ENCODE data around the gene GCHFR. TPM values are rescaled to one million over a fixed set of nuclear protein-coding genes. Genes with fewer than 3 reads are reported as not detected.

Gene GCHFR
- total RNA-seq, 1 donor from 2014 or later, result 12.4 TPM

DNA sequence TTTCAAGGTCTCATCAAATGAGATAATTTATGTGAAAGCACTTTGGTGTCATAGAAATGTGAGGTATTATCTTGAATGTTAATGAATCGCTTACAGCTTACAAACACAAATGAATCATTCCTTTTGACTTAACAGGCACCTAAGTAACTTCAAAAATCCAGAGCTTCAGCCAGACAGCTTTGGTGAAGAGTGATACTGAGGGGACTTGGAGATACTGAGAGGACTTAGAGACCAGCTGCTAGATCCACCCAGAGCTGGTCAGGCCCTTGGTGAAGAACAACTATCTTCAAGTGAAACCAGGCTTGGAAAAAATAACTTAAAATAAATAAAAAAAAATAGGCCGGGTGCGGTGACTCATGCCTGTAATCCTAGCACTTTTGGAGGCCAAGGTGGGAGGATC is 26.9 kb downstream of the GCHFR start:
- FAIRE-seq (no peak), DNase-seq (ENCODE audit: low read depth) (peak; percentile 71)
- no peaks in the 10 kb centered on the region for H3K36me3 ChIP-seq (ENCODE audit: control insufficient read depth, insufficient read depth, low read length)
- H3K27me3 ChIP-seq (ENCODE audit: control insufficient read depth, insufficient read depth, low read length), result no peaks in the 10 kb centered on the region
- no peak for TF ChIP-seq CTCF (IDR thresholded peaks at IDR 0.05; ENCODE audit: insufficient read depth, low read length, severe bottlenecking)
- H3K4me3 ChIP-seq (ENCODE audit: low read depth, low read length), result no peak overlapping the region

DNA sequence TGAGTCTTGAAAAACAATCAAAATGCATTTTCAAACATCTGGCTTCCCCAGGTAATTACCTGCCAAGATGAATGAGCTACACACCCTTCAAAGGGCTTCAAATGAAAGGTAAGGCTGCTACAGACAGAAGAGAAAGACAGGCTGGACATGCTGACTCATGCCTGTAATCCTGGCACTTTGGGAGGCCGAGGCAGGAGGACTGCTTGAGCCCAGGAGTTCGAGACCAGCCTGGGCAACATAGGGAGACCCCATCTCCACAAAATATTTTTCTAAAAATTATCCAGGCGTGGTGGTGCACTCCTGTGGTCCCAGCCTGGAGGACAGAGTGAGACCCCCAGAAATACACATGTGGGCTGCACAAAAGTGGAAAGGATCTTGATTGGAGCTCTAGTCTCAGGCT is 28.5 kb downstream of the GCHFR start:
- no peaks in the 10 kb centered on the region for H3K27me3 ChIP-seq (ENCODE audit: control insufficient read depth, insufficient read depth, low read length)
- FAIRE-seq, result no peak
- no peak for TF ChIP-seq CTCF (IDR thresholded peaks at IDR 0.05; ENCODE audit: insufficient read depth, low read length, severe bottlenecking)

GRCh38 chr15:40793216-40793989 is 29.5 kb downstream of the GCHFR start:
- TF ChIP-seq CTCF (IDR thresholded peaks at IDR 0.05; ENCODE audit: insufficient read depth, low read length, severe bottlenecking), result no peak
- peak; percentile 98 for DNase-seq (ENCODE audit: low read depth)
- Histone ChIP-seq H3K27me3 (ENCODE audit: control insufficient read depth, insufficient read depth, low read length) (no peaks in the 10 kb centered on the region), H3K36me3 (ENCODE audit: control insufficient read depth, insufficient read depth, low read length) (no peaks in the 10 kb centered on the region), H3K4me3 (ENCODE audit: low read depth, low read length) (no peak overlapping the region)
- FAIRE-seq, result peak; percentile 36

More for the DNA sequence above, 28.5 kb downstream of the GCHFR start:
- Histone ChIP-seq H3K4me3 (ENCODE audit: low read depth, low read length) (no peak overlapping the region), H3K36me3 (ENCODE audit: control insufficient read depth, insufficient read depth, low read length) (no peaks in the 10 kb centered on the region)
- DNase-seq (ENCODE audit: low read depth), result no peak

DNA sequence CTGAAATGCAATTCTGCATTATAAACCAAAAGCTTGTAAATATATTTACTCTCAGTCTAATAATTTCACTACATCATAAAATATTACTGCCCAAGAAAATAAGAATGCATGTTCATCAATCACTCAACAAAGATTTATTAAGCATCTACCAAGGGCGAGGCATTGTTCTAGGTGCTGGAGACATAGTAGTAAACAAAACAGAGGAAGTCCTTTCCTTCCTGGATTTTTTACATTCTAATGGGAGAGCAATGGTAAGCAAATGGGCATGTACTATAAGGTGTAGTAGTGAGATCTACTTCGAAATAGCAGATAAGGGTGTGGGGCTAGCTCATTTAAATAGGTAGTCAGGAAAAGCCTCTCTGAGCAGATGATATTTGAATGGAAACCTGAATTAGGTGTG is 32.2 kb downstream of the GCHFR start:
- DNase-seq (ENCODE audit: low read depth) (no peak), FAIRE-seq (no peak)
- H3K27me3 ChIP-seq (ENCODE audit: control insufficient read depth, insufficient read depth, low read length), result no peaks in the 10 kb centered on the region
- TF ChIP-seq CTCF (IDR thresholded peaks at IDR 0.05; ENCODE audit: insufficient read depth, low read length, severe bottlenecking), result no peak
- no peak overlapping the region for H3K4me3 ChIP-seq (ENCODE audit: low read depth, low read length)
- no peaks in the 10 kb centered on the region for H3K36me3 ChIP-seq (ENCODE audit: control insufficient read depth, insufficient read depth, low read length)

DNA sequence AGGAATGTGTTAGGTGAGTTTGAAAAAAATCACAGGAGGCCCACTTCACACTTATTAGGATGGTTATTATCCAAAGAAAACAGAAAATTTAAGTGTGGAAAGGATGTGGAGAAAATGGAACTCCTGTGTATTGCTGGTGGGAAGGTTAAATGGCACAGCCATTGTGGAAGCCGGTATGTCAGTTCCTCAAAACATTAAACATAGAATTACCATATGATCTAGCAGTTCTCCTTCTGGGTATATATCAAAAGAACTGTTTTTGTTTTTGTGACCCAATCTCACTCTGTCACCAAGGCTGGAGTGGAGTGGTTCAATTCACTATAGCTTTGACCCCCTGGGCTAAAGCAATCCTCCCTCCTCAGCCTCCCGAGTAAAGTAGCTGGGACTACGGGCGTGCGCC is 32.6 kb downstream of the GCHFR start:
- no peaks in the 10 kb centered on the region for H3K36me3 ChIP-seq (ENCODE audit: control insufficient read depth, insufficient read depth, low read length)
- H3K27me3 ChIP-seq (ENCODE audit: control insufficient read depth, insufficient read depth, low read length), result no peaks in the 10 kb centered on the region
- FAIRE-seq (no peak), DNase-seq (ENCODE audit: low read depth) (no peak)
- H3K4me3 ChIP-seq (ENCODE audit: low read depth, low read length), result no peak overlapping the region
- no peak for TF ChIP-seq CTCF (IDR thresholded peaks at IDR 0.05; ENCODE audit: insufficient read depth, low read length, severe bottlenecking)

DNA sequence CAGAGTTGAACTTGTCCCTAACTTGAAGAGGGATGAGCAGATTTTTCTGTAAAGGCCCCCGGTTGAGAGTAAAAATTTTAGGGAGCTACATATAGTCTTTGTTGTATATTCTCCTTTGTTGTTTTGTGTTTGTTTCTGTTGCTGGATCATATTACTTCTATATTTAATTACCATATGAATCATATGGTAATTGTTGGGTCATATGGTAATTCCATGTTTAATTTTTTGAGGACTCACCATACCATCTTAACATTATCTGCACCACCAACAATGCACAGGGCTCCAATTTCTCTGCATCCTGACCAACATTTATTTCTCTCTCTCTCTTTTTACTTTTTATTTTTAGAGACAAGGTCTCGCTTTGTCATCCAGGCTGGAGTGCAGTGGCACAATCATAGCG is 35.7 kb downstream of the GCHFR start:
- FAIRE-seq (no peak), DNase-seq (ENCODE audit: low read depth) (no peak)
- no peak for TF ChIP-seq CTCF (IDR thresholded peaks at IDR 0.05; ENCODE audit: insufficient read depth, low read length, severe bottlenecking)
- H3K36me3 ChIP-seq (ENCODE audit: control insufficient read depth, insufficient read depth, low read length), result peaks cover 1% of the 10 kb centered on the region
- no peak overlapping the region for H3K4me3 ChIP-seq (ENCODE audit: low read depth, low read length)
- no peaks in the 10 kb centered on the region for H3K27me3 ChIP-seq (ENCODE audit: control insufficient read depth, insufficient read depth, low read length)
